ENCODE measurements around the gene RAI1.
A peak's percentile ranks its signal among the peaks of the same experiment; 100 is the strongest.

RAI1 gene

DNA sequence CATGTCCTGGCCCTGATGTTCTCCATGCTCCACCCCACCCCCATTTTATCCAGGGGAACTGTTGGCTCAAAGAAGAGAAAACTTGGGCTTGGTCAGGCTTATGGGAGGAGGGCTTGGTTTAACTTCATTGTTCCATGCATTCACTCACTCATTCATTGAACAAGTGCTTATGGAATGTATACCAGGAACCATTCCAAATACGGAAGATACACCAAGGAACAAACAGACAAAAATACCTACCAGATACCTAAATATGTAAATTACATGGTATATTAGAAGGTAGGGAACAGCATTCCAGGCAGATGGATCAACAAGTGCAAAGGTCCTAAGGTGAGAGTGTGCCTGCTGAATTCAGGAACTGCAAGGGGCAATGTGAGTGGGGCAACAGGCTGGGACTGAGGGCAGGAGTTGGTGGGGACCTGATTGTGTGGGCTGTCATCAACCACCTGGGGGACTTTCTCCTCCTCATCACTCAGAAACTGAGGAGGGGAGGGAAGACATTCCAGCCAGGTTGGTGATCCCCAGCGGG, 39.9 kb downstream of the RAI1 start:
- 88% methylated on average over 1 of the region's 2 CpGs for WGBS
- Histone ChIP-seq H2AK5ac (ENCODE audit: low read length, severe bottlenecking) (no peak overlapping the region), H3K4me1 (ENCODE audit: control insufficient read depth, insufficient read depth, low read depth, low read length) (peaks cover 45% of the 10 kb centered on the region), H2AFZ (ENCODE audit: low read depth, low read length) (no peak overlapping the region), H3K23ac (ENCODE audit: low read length in 2 of 2) (no peak overlapping the region), H4K91ac (ENCODE audit: low read length) (no peak overlapping the region), H2BK120ac (ENCODE audit: low read depth, low read length) (no peak overlapping the region), H3K36me3 (ENCODE audit: control insufficient read depth in 1 of 2, insufficient read depth in 2 of 2, low read depth in 1 of 2, low read length in 2 of 2) (peaks cover 0 to 18% of the 10 kb centered on the region in 2 experiments), H3K4me2 (ENCODE audit: low read length, poor library complexity, severe bottlenecking) (no peak overlapping the region), H3K14ac (ENCODE audit: low read length in 2 of 2) (no peak overlapping the region), H2BK5ac (ENCODE audit: low read depth, low read length, poor library complexity, severe bottlenecking) (no peak overlapping the region), H3K18ac (ENCODE audit: low read depth in 1 of 2, low read length in 2 of 2) (no peak overlapping the region), H3K4ac (ENCODE audit: low read depth in 1 of 2, low read length in 2 of 2) (no peak overlapping the region), H3K79me1 (replicated peaks; ENCODE audit: low read length, poor library complexity, severe bottlenecking) (peaks cover 60% of the 10 kb centered on the region), H2BK12ac (ENCODE audit: low read length in 2 of 2) (no peak overlapping the region), H3K27me3 (ENCODE audit: control insufficient read depth in 1 of 2, insufficient read depth in 1 of 2, low read length in 2 of 2) (peaks cover 7 to 13% of the 10 kb centered on the region in 2 experiments), H3K27ac (ENCODE audit: low read length, poor library complexity, severe bottlenecking) (no peak overlapping the region), H3K9ac (ENCODE audit: low read length) (no peak overlapping the region), H3K4me3 (ENCODE audit: insufficient read depth in 1 of 2, low read depth in 1 of 2, low read length in 2 of 2) (no peak overlapping the region), H4K8ac (ENCODE audit: low read length) (no peak overlapping the region), H3K9me3 (ENCODE audit: control insufficient read depth, low read length) (no peaks in the 10 kb centered on the region), H2BK15ac (ENCODE audit: low read depth, poor library complexity, severe bottlenecking) (no peak overlapping the region)
- no peak for DNase-seq

DNA sequence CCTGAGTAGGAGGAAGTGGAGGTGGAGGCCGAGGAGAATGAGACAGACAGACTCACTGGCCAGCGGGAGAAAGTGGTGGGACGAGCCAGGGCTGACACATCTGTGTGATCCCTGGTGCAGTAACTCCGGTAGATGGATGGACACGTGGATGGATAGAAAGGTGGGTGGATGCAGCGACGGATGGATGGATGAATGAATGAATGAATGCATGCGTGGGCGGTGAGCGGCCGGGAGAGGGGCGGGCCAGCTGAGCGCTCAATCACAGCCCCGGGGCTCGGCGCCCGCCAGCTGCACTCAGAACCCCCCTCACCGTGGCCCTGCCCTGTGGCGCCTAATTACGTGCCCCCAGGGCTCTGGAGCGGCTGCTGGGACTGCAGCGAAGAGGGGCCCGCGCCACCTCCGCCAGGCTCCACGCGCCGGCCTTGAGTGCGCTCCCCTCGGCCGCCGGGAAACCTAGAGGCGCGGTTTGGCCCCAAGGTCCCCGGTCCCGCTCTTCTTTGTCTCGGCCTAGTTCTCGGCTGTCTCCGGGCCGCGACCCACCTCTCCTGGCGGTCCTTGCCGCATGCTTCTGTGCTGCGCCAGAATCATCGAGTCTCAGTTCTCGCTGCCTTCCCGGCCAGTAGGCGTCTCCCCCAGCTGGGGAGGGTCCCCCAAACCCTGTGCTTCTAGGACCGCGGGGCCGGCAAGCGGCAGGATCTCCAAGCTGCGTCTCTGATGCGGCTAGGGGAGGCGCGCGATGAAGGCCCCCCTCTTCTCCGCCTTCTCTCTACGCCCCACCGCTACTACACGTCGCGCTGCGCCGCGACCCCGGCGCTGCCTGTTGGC, 41.0 kb downstream of the RAI1 start:
- DNase-seq = peak; percentile 49
- Histone ChIP-seq H4K91ac (ENCODE audit: low read length) (peak overlapping the region; percentile 48), H3K27ac (ENCODE audit: low read length, poor library complexity, severe bottlenecking) (no peak overlapping the region), H3K23ac (ENCODE audit: low read length in 2 of 2) (peak overlapping the region in 1 of 2 experiments; percentile 89), H2BK15ac (ENCODE audit: low read depth, poor library complexity, severe bottlenecking) (peak overlapping the region; percentile 52), H4K8ac (ENCODE audit: low read length) (peak overlapping the region; percentile 14), H2BK12ac (ENCODE audit: low read length in 2 of 2) (peak overlapping the region; percentile 12 to 96), H3K36me3 (ENCODE audit: control insufficient read depth in 1 of 2, insufficient read depth in 2 of 2, low read depth in 1 of 2, low read length in 2 of 2) (peaks cover 0 to 19% of the 10 kb centered on the region in 2 experiments), H3K27me3 (ENCODE audit: control insufficient read depth in 1 of 2, insufficient read depth in 1 of 2, low read length in 2 of 2) (peaks cover 7 to 13% of the 10 kb centered on the region in 2 experiments), H3K4ac (ENCODE audit: low read depth in 1 of 2, low read length in 2 of 2) (peak overlapping the region; percentile 51 to 76), H3K14ac (ENCODE audit: low read length in 2 of 2) (peak overlapping the region in 1 of 2 experiments; percentile 84), H3K79me1 (replicated peaks; ENCODE audit: low read length, poor library complexity, severe bottlenecking) (peaks cover 52% of the 10 kb centered on the region), H3K9me3 (ENCODE audit: control insufficient read depth, low read length) (no peaks in the 10 kb centered on the region), H3K4me3 (ENCODE audit: insufficient read depth in 1 of 2, low read depth in 1 of 2, low read length in 2 of 2) (peak overlapping the region; percentile 23 to 73), H3K4me2 (ENCODE audit: low read length, poor library complexity, severe bottlenecking) (peak overlapping the region; percentile 97), H3K4me1 (ENCODE audit: control insufficient read depth, insufficient read depth, low read depth, low read length) (peaks cover 42% of the 10 kb centered on the region), H3K9ac (ENCODE audit: low read length) (peak overlapping the region; percentile 69), H2BK5ac (ENCODE audit: low read depth, low read length, poor library complexity, severe bottlenecking) (no peak overlapping the region), H2BK120ac (ENCODE audit: low read depth, low read length) (peak overlapping the region; percentile 98), H2AK5ac (ENCODE audit: low read length, severe bottlenecking) (no peak overlapping the region), H3K18ac (ENCODE audit: low read depth in 1 of 2, low read length in 2 of 2) (peak overlapping the region; percentile 35 to 95), H2AFZ (ENCODE audit: low read depth, low read length) (no peak overlapping the region)
- 11% methylated on average over 66 of the region's 68 CpGs for WGBS

DNA sequence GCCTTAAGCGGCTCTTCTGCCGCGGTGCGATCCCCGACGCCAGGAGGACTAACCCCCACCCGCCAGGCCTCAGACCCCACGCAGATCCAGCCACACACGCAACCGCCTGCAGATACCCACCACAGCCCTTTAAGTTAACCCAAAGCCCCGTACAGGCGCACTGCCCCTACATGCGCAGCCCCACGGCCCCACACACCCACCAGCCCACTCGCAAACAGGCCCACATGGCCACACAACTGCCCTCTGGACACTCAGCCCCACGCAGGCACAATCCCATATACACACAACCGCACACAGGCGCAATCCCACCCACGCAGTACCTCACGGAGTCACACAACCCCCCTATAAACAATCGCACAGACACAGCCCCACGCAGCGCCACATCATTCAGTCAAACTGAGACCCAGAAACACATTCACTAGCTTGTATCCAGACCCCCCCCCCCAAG, 41.7 kb downstream of the RAI1 start:
- DNase-seq = no peak

More for the DNA sequence above, 41.7 kb downstream of the RAI1 start:
- 13% methylated on average over 23 of the region's 23 CpGs for WGBS
- Histone ChIP-seq H3K9me3 (ENCODE audit: control insufficient read depth, low read length) (no peaks in the 10 kb centered on the region), H3K27me3 (ENCODE audit: control insufficient read depth in 1 of 2, insufficient read depth in 1 of 2, low read length in 2 of 2) (peaks cover 7 to 13% of the 10 kb centered on the region in 2 experiments), H3K36me3 (ENCODE audit: control insufficient read depth in 1 of 2, insufficient read depth in 2 of 2, low read depth in 1 of 2, low read length in 2 of 2) (peaks cover 0 to 26% of the 10 kb centered on the region in 2 experiments), H3K18ac (ENCODE audit: low read depth in 1 of 2, low read length in 2 of 2) (peak overlapping the region; percentile 35 to 95), H3K4ac (ENCODE audit: low read depth in 1 of 2, low read length in 2 of 2) (peak overlapping the region; percentile 51 to 76), H3K14ac (ENCODE audit: low read length in 2 of 2) (peak overlapping the region in 1 of 2 experiments; percentile 76), H4K8ac (ENCODE audit: low read length) (peak overlapping the region; percentile 14), H2AFZ (ENCODE audit: low read depth, low read length) (no peak overlapping the region), H3K9ac (ENCODE audit: low read length) (peak overlapping the region; percentile 69), H4K91ac (ENCODE audit: low read length) (peak overlapping the region; percentile 48), H3K4me1 (ENCODE audit: control insufficient read depth, insufficient read depth, low read depth, low read length) (peaks cover 44% of the 10 kb centered on the region), H3K79me1 (replicated peaks; ENCODE audit: low read length, poor library complexity, severe bottlenecking) (peaks cover 53% of the 10 kb centered on the region), H2BK15ac (ENCODE audit: low read depth, poor library complexity, severe bottlenecking) (peak overlapping the region; percentile 26), H3K27ac (ENCODE audit: low read length, poor library complexity, severe bottlenecking) (no peak overlapping the region), H2BK120ac (ENCODE audit: low read depth, low read length) (peak overlapping the region; percentile 98), H2BK5ac (ENCODE audit: low read depth, low read length, poor library complexity, severe bottlenecking) (no peak overlapping the region), H3K4me2 (ENCODE audit: low read length, poor library complexity, severe bottlenecking) (peak overlapping the region; percentile 97), H3K23ac (ENCODE audit: low read length in 2 of 2) (peak overlapping the region in 1 of 2 experiments; percentile 48), H2AK5ac (ENCODE audit: low read length, severe bottlenecking) (no peak overlapping the region), H2BK12ac (ENCODE audit: low read length in 2 of 2) (peak overlapping the region; percentile 12 to 96), H3K4me3 (ENCODE audit: insufficient read depth in 1 of 2, low read depth in 1 of 2, low read length in 2 of 2) (peak overlapping the region; percentile 23 to 73)
